Right cardiac atrium (tissue), 5 donors: ENCODE data around the gene FCN2. TPM values are rescaled to one million over a fixed set of nuclear protein-coding genes. Genes with fewer than 3 reads are reported as not detected.

Experiments used
- ATAC-seq, 2 donors: fragments of 200-7000 bp; cut with Tn5 transposase; one replicate each; pipeline versions ENCODE4 v1.8.0 to v1.9.1; 2020; ENCODE audit warnings: moderate library complexity in 2 of 2, mild to moderate bottlenecking in 1 of 2
- DNase-seq, 3 donors: peaks; one replicate each; pipeline ENCODE4 v3.0.0-alpha.2; 2020
- H3K27ac ChIP-seq: one replicate; pipeline ENCODE4 v1.5.1; 2013; ENCODE audit warnings: mild to moderate bottlenecking, low read length, control low read depth, moderate library complexity
- H3K27me3 ChIP-seq: one replicate; pipeline ENCODE4 v1.6.1; 2013; ENCODE audit not compliant: control insufficient read depth, insufficient read depth
- H3K4me1 ChIP-seq: one replicate; pipeline ENCODE4 v1.6.1; 2013; ENCODE audit warnings: low read length; ENCODE audit not compliant: control insufficient read depth, insufficient read depth
- H3K4me3 ChIP-seq: one replicate; pipeline ENCODE4 v1.5.1; 2013; ENCODE audit warnings: low read length, control low read depth
- H3K9me3 ChIP-seq: one replicate; pipeline ENCODE4 v1.6.1; 2013; ENCODE audit warnings: low read length; ENCODE audit not compliant: control insufficient read depth
- WGBS: extraction: QIAGEN DNeasy Blood & Tissue Kit; methylation state at CpG from one replicate; pipeline ENCODE4 v1.1.7; 2013; 5-methylcytosine and 5-hydroxymethylcytosine counted together
- intact Hi-C, 4 donors: fragments of 100-400 bp; cut with DNase I; formaldehyde crosslinking; loops; one replicate each; pipeline versions ENCODE4 v1.11.0 to v1.14.0; 2022 to 2023
- long read RNA-seq, 4 donors: library from polyadenylated mRNA; unstranded; transcript quantifications; one replicate each; pipeline ENCODE4 v2.0.0, GENCODE V29; 2020 to 2021
- polyA plus RNA-seq: library from polyadenylated mRNA; stranded (reverse); fragments of 200-250 nt; gene quantifications from one replicate; pipeline ENCODE4 v1.2.3, GENCODE V29; 2013
- total RNA-seq, 4 donors: library from RNA; stranded (reverse); fragmentation: NEBNext Ultra II Directional; extraction: Animal tissue kit (Norgen Biotek cat#: 25700); gene quantifications; one replicate each; pipeline ENCODE4 v1.2.1, GENCODE V29; 2021
- donor health status: healthy with polysubstance abuse.
- donor health status: DM: no; HTN: yes; CAD: no.
- donor health status: DM: no; HTN: no; CAD: no.
- donor health status: DM: no; HTN: yes; CAD: no; lungs with severe emphysema.
- donor health status: DM: yes; HTN: yes; CAD: no.

Gene FCN2
- total RNA-seq (not detected), polyA plus RNA-seq (0.72 TPM)
- long read RNA-seq, donor 1 = 0 reads
- long read RNA-seq, donor 2 = 0 reads
- long read RNA-seq, donor 3, partial matches to known transcripts = 0 of 1 reads
- long read RNA-seq, donor 3, other reads (novel, unspliced or antisense) = 1 of 1 reads
- long read RNA-seq, donor 4 = 0 reads

DNA sequence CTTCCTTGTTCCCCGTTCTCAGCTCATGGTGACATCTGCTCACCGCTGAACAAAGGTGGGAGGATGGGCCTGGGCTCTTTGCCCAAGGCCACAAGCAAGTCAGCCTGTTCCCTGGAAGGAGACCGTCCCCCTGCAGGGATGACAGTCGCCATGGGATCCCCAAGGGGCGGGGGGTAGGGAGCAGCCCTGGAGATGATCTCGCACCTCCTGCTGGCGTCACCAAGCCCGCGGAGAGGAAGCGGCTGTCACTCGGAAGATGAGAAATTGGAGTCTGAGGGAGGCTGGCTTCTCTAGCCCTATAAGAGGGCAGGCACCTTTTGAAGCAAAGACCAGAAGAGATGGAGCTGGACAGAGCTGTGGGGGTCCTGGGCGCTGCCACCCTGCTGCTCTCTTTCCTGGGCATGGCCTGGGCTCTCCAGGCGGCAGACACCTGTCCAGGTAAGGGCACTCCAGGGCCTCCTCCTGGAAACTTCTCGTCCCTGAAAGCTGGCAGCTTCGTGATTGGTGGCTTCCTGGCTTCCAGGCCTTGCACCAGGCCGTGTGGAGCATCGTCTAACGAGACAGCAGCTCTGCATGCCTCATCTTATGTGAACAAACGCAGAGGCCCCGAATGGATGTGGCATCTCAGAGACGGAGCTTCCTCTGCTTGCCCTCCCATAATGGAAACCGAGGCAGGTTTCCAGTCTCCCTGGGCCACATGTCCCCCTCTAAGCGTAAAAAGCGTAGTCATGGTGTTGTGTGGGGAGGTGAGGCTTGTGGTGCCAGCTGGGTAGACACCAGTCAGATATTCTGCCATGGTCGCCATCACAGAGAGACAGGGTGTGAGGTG is at the start of gene FCN2:
TSS of gene FCN2 (plus strand) at position 327 of the 829 bp plus-strand sequence. CDS start at position 339, 12 bp downstream.
- Histone ChIP-seq H3K27me3 (no peaks in the 10 kb centered on the region), H3K9me3 (no peaks in the 10 kb centered on the region), H3K4me3 (no peak within 1 kb of the TSS), H3K27ac (no peak within 1 kb of the TSS), H3K4me1 (no peaks in the 10 kb centered on the region)
- intact Hi-C loops = no loop called here
- 77% methylated on average over 25 of the region's 25 CpGs for WGBS
- ATAC-seq (peak in 1 of 2 donors; percentile 10), DNase-seq (no peak)

DNA sequence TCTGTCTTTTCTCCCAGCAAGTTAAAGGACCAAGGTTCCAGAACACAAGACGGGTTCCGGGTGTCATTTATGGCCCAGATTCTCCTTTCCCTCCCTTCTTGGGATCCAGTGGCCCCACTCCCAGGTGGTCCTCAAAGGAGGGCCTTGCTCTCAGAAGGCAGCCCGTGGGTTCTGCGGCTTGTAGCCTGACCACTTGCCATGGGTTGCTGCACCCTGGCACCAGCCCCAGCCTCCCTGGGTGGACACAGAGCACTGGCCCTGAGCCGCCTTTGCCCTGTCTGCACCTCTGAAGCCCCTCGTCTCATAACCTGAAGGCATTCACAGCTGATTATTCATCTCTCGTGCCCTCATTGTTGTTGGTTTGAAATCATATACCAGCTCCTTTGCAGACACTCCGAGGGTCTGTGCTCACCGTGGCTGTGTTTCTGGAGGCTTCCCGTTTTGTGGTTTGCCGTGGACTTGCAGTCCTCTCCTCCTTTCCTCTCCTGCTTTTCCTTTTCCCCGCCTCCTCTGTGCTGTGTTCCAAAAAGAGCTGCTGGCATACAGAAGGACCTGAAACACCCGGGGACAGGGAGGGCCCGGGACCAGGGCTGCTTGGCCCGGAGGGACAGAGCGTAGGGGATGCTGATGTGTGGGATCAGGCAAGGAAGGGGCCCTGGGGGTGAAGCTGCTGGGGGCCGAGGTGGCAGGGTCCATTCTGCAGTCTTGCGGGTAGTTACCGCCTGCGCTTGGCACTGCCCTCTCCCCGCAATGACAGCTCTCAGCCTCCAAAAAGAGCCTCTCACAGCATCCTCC is 49.5 kb upstream of the FCN2 start:
- no peaks in the 10 kb centered on the region for H3K9me3 ChIP-seq
- intact Hi-C loops = no loop called here
- 80% methylated on average over 21 of the region's 21 CpGs for WGBS
- no peaks in the 10 kb centered on the region for H3K27me3 ChIP-seq
- H3K27ac ChIP-seq = no peak overlapping the region
- no peak for ATAC-seq
- no peaks in the 10 kb centered on the region for H3K4me1 ChIP-seq
- no peak overlapping the region for H3K4me3 ChIP-seq
- peak in 1 of 3 donors; percentile 36 for DNase-seq

DNA sequence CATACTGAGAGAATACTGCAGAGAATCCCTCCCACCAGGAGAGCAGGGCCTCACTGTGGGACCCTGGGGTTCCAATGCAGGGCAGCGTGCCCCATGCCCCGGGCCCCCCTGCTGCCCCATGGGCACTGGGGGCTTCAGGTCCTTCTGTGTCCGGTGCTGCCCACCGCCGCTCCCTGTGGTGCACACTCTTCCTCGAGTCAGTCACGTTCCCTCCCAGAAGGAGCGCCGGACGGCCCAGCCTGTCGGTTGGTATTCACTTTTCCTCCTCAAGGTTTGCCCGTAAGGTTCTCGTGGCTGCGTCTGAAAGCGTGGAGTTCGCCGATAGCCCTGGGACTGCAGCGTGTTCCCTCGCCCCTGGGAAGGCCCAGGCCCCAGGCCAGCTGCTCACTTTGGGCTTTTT is 48.1 kb upstream of the FCN2 start:
- no peak for ATAC-seq
- 96% methylated on average over 19 of the region's 19 CpGs for WGBS

DNA sequence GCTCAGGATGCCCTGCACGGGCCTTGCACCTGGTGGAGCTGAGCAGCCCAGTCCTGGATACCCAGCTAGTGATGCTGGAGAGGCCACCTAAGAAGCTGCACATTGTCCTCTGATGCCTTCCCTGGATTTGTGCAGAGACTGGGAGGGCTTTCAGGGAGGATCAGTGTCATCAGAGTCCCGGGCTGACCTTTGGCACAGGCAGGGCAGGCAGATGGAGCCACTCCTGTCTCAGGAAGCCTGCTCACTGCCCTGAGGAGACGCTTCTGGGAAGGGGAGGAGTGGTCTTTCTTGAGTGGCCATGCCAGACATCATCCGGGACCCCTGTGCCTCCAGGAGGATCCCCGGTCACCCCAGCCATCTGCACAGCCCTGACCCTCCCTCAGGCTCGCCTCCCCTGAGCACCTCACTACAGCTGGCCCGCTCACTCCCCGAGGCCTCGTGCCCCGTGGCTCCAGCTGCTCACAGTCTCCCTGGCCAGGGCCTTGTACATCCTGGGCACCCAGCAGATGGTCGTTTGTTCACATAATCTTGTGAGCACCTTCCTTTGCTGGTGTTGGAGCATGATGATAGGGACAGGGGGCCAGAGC is 47.2 kb upstream of the FCN2 start:
- Histone ChIP-seq H3K27me3 (no peaks in the 10 kb centered on the region), H3K4me1 (no peaks in the 10 kb centered on the region), H3K9me3 (no peaks in the 10 kb centered on the region), H3K27ac (no peak overlapping the region), H3K4me3 (no peak overlapping the region)
- ATAC-seq = no peak
- intact Hi-C loops = no loop called here
- DNase-seq = no peak
- WGBS = 81% methylated on average over 11 of the region's 11 CpGs

More for the DNA sequence above, 48.1 kb upstream of the FCN2 start:
- Histone ChIP-seq H3K27ac (no peak overlapping the region), H3K27me3 (no peaks in the 10 kb centered on the region), H3K4me1 (no peaks in the 10 kb centered on the region), H3K4me3 (no peak overlapping the region), H3K9me3 (no peaks in the 10 kb centered on the region)
- peak in 1 of 3 donors; percentile 36 for DNase-seq
- intact Hi-C loops = no loop called here

DNA sequence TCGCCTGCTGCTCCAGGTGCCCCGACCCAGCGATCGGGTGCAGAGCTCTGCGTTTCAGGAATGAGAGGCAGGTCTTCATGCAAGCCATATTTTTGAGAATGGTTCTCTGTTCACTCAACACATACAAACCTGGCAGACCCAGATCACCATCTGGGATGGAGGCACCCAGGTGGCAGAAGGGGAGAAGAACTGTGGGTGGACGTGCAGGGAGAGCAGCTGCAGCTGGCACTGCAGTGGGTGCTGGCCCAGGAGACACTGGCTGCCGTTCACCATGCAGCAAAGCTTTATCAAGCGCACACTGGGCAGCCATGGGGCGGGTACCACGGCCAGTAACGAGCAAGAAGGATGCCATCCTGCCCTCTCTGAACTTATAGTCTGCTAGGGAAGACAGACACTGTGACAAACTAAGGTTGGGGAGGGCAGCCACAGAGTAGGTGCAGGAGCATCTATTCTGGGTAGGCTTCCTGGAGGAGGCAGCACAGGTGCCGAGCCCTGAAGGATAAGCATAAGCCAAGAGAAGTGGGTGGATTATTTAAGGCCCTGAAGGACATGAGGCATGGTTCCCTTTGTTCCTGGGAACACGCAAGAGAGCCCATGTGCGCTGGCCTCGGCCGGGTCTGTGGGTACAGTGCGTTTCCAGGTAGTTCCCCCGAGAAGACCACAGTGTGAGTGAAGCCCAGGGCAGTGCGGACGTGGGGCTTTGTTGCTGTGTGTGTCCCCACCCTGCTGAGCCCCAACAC is 46.2 kb upstream of the FCN2 start:
- DNase-seq = peak in 1 of 3 donors; percentile 48
- no peak for ATAC-seq
- no peak overlapping the region for H3K27ac ChIP-seq
- H3K27me3 ChIP-seq = no peaks in the 10 kb centered on the region
- intact Hi-C loops = no loop called here
- no peaks in the 10 kb centered on the region for H3K9me3 ChIP-seq
- no peak overlapping the region for H3K4me3 ChIP-seq
- no peaks in the 10 kb centered on the region for H3K4me1 ChIP-seq
- 90% methylated on average over 20 of the region's 20 CpGs for WGBS

DNA sequence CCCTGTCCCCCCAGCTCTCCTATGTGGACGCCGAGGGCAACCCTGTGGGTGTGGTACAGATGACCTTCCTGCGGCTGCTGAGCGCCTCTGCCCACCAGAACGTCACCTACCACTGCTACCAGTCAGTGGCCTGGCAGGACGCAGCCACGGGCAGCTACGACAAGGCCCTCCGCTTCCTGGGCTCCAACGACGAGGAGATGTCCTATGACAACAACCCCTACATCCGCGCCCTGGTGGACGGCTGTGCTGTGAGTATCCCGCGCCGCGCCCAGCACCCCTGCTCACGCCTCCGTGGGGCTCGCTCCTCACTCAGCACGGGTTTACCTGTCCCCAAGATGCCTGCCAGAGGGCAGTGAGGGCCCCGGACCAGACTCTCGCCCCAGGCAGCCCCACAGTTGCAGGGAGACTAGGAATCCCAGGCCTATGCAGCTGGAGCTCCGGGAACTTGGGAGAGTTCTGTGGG is 45.6 kb upstream of the FCN2 start:
- no peak overlapping the region for H3K27ac ChIP-seq
- no peaks in the 10 kb centered on the region for H3K4me1 ChIP-seq
- H3K9me3 ChIP-seq = no peaks in the 10 kb centered on the region
- H3K4me3 ChIP-seq = no peak overlapping the region
- intact Hi-C loops = no loop called here
- WGBS = 87% methylated on average over 25 of the region's 25 CpGs
- DNase-seq = peak in 2 of 3 donors; percentile 21 to 58
- ATAC-seq = no peak
- H3K27me3 ChIP-seq = no peaks in the 10 kb centered on the region

DNA sequence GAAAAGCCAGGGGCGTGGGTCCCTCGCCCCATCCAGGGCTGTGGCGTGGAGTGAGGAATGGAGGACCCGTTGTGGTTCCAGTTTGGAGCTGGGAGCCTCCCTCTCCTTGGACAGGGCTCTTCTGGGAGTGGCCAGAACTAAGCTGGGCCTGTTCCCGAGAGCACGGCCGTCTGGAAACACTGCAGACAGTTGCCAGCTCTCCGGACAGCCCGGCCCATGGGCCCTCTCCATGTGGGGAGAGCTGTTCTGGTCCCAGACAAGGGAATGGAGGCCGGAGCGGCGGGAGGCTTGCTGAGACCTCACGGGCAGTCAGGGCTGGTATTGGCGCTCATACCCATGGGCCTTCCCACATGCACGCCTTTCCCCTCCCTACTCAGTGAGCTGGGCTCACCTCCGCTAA is 45.2 kb upstream of the FCN2 start:
- WGBS = 72% methylated on average over 16 of the region's 16 CpGs
- ATAC-seq (peak; percentile 67 to 77), DNase-seq (peak; percentile 68 to 90 (median 88))
- no peak overlapping the region for H3K27ac ChIP-seq
- no peaks in the 10 kb centered on the region for H3K9me3 ChIP-seq
- H3K4me3 ChIP-seq = no peak overlapping the region
- no peaks in the 10 kb centered on the region for H3K27me3 ChIP-seq
- intact Hi-C loops = no loop called here
- H3K4me1 ChIP-seq = no peaks in the 10 kb centered on the region

DNA sequence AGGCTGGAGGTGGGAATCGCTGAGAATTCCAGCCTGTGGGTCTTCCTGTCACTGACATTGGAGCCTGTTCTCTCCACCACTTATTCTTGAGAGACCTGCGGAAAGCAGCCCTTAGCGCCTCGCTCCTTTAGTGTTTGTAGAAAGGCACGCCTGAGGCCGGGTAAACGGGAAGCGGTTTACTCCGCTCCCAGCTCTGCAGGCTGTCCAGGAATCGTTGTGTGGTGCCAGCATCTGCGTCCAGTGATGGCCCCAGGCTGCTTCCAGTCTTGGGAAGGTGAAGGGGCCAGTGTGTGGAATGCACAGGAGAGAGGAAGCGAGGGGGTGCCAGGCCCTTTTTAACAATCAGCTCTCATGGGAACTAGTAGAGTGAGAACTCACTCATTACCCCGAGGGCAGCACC is 44.6 kb upstream of the FCN2 start:
- no peak overlapping the region for H3K4me3 ChIP-seq
- DNase-seq (no peak), ATAC-seq (no peak)
- no peaks in the 10 kb centered on the region for H3K27me3 ChIP-seq
- no peak overlapping the region for H3K27ac ChIP-seq
- 89% methylated on average over 13 of the region's 13 CpGs for WGBS
- intact Hi-C loops = no loop called here
- H3K9me3 ChIP-seq = no peaks in the 10 kb centered on the region
- no peaks in the 10 kb centered on the region for H3K4me1 ChIP-seq

DNA sequence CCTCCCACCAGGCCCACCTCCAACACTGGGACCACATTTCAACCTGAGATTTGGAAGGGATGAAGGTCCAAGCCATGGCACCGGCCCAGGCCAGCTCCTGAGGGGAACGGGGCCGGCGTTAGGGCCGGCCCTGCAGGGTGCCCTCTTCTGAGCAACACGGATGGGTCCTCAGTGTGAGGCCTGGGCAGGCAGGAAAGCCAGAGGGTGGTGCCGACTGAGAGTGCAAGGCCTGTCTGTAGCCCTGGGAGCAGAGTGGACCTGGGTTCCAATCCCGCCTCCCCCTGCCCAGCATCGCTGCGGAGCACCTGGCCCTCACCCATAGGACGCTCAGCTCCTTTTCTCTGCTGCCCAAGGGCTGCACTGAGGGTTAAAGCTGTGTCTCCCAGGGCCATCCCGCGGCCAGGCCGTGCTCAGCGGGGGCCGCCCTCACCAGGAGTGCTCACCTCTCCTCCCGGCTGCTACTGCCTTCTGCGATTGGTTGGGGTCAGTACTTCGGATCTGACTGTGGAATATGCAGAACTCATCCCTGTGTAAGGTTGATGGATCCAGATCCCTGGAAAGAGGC is 44.1 kb upstream of the FCN2 start:
- no peaks in the 10 kb centered on the region for H3K27me3 ChIP-seq
- H3K4me3 ChIP-seq = no peak overlapping the region
- intact Hi-C loops = no loop called here
- H3K9me3 ChIP-seq = no peaks in the 10 kb centered on the region
- no peak overlapping the region for H3K27ac ChIP-seq
- DNase-seq (peak in 2 of 3 donors; percentile 45 to 47), ATAC-seq (no peak)
- 93% methylated on average over 19 of the region's 19 CpGs for WGBS
- H3K4me1 ChIP-seq = no peaks in the 10 kb centered on the region

DNA sequence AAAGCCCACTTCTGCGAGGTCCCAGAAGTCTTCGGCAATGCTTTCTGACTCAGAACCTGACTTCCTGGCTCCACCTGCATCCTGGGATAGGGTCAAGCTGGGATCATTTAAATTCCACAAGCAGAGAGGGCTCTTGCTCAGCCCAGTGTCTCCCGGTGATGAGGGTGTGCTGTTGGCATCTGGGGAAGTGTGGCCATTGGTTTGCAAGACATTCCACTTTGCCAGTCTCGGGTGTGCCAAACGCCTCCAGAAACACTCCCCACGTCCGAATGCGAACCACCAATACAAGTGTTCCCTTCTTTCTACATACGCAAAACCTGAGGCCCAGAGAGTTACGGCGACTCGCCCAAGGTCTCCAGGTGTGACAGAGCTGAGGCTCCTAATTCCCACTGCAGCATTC is 43.1 kb upstream of the FCN2 start:
- WGBS = 89% methylated on average over 12 of the region's 12 CpGs
- no peak for DNase-seq
- Histone ChIP-seq H3K27ac (no peak overlapping the region), H3K4me3 (no peak overlapping the region), H3K9me3 (no peaks in the 10 kb centered on the region), H3K27me3 (no peaks in the 10 kb centered on the region), H3K4me1 (no peaks in the 10 kb centered on the region)
- intact Hi-C loops = no loop called here
- no peak for ATAC-seq
